RPMI7951 (cell line): Measurements from ENCODE around the gene RGS7BP. TPM values are rescaled to one million over a fixed set of nuclear protein-coding genes. Genes with fewer than 3 reads are reported as not detected.

Experiments
- DNase-seq: peaks from one replicate; pipeline ENCODE4 v3.0.0-alpha.2; 2012; ENCODE audit warnings: low read depth
- total RNA-seq: library from RNA; depleted of rRNA; stranded (reverse); fragments of >200 nt; shearing (Covaris generic); gene quantifications from 2 replicates; pipeline ENCODE4 v1.2.3, GENCODE V29; 2014; rRNA removed

Gene RGS7BP
- total RNA-seq, result not detected in 2 replicates

- DNase-seq, result peak; percentile 0
These were observed at the start of gene RGS7BP for GRCh38 chr5:64505769-64506566. TSS of gene RGS7BP (plus strand) at chr5:64506015. CDS start at chr5:64506625, 610 bp downstream.

GRCh38 chr5:64457846-64458245 is 48.0 kb upstream of the RGS7BP start:
- DNase-seq, result no peak

GRCh38 chr5:64458948-64459347 is 46.9 kb upstream of the RGS7BP start:
- no peak for DNase-seq

- DNase-seq, result no peak
These were observed 43.4 kb upstream of the RGS7BP start for GRCh38 chr5:64462391-64462790.

GRCh38 chr5:64486163-64486562 is 19.7 kb upstream of the RGS7BP start:
- no peak for DNase-seq

GRCh38 chr5:64487283-64487682 is 18.5 kb upstream of the RGS7BP start:
- no peak for DNase-seq

GRCh38 chr5:64489857-64490256 is 16.0 kb upstream of the RGS7BP start:
- no peak for DNase-seq

- peak; percentile 22 for DNase-seq
These were observed 8.4 kb upstream of the RGS7BP start for GRCh38 chr5:64497386-64497785.

GRCh38 chr5:64502196-64502595 is 3.6 kb upstream of the RGS7BP start:
- no peak for DNase-seq

- DNase-seq, result no peak
These were observed 900 bp downstream of the RGS7BP start for GRCh38 chr5:64506567-64507263.

- no peak for DNase-seq
These were observed 1.4 kb downstream of the RGS7BP start for GRCh38 chr5:64507264-64507605.

GRCh38 chr5:64509828-64510227 is 4.0 kb downstream of the RGS7BP start:
- DNase-seq, result no peak

- DNase-seq, result no peak
These were observed 7.7 kb downstream of the RGS7BP start for GRCh38 chr5:64513492-64513891.

- no peak for DNase-seq
These were observed 8.8 kb downstream of the RGS7BP start for GRCh38 chr5:64514612-64515011.

- no peak for DNase-seq
These were observed 10.4 kb downstream of the RGS7BP start for GRCh38 chr5:64516216-64516615.

GRCh38 chr5:64518793-64519192 is 13.0 kb downstream of the RGS7BP start:
- DNase-seq, result no peak

GRCh38 chr5:64519263-64519662 is 13.4 kb downstream of the RGS7BP start:
- no peak for DNase-seq

GRCh38 chr5:64526734-64527439 is 21.1 kb downstream of the RGS7BP start:
- DNase-seq, result no peak

- DNase-seq, result no peak
These were observed 24.3 kb downstream of the RGS7BP start for GRCh38 chr5:64530076-64530475.

- no peak for DNase-seq
These were observed 26.4 kb downstream of the RGS7BP start for GRCh38 chr5:64532212-64532611.

GRCh38 chr5:64532657-64533056 is 26.8 kb downstream of the RGS7BP start:
- DNase-seq, result no peak

GRCh38 chr5:64534033-64534432 is 28.2 kb downstream of the RGS7BP start:
- DNase-seq, result no peak

- no peak for DNase-seq
These were observed 52.1 kb downstream of the RGS7BP start for GRCh38 chr5:64557911-64558310.
